WERI-Rb-1 (cell line): ENCODE measurements around the gene PDE7B.

ENCODE experiments used
- DNase-seq: peaks from one replicate; pipeline ENCODE4 v3.0.0-alpha.2; 2020
- H3K27ac ChIP-seq: fragments of 250-450 bp; sonication (Bioruptor Pico); 2 replicates; pipeline ENCODE4 v1.5.1; 2020; ENCODE audit warnings: mild to moderate bottlenecking, moderate library complexity
- H3K27me3 ChIP-seq: fragments of 250-450 bp; sonication (Bioruptor Pico); 2 replicates; pipeline ENCODE4 v1.5.1; 2021; ENCODE audit warnings: mild to moderate bottlenecking, low read depth, moderate library complexity; ENCODE audit not compliant: insufficient read depth, severe bottlenecking
- H3K36me3 ChIP-seq: fragments of 250-450 bp; sonication (Bioruptor Pico); 2 replicates; pipeline ENCODE4 v1.5.1; 2020; ENCODE audit warnings: mild to moderate bottlenecking, moderate library complexity
- H3K4me3 ChIP-seq: 2 replicates; pipeline ENCODE4 v1.5.1; 2011; ENCODE audit warnings: low read depth, mild to moderate bottlenecking, control low read depth, low read length
- H3K9me3 ChIP-seq: fragments of 250-450 bp; sonication (Bioruptor Pico); 2 replicates; pipeline ENCODE4 v1.5.1; 2021; ENCODE audit warnings: mild to moderate bottlenecking, moderate library complexity; ENCODE audit not compliant: severe bottlenecking
- CTCF ChIP-seq: IDR thresholded peaks from 2 replicates; pipeline ENCODE4 v1.5.1; 2011; ENCODE audit warnings: low read depth, mild to moderate bottlenecking, control low read depth, inconsistent platforms, low read length

The PDE7B gene

DNA sequence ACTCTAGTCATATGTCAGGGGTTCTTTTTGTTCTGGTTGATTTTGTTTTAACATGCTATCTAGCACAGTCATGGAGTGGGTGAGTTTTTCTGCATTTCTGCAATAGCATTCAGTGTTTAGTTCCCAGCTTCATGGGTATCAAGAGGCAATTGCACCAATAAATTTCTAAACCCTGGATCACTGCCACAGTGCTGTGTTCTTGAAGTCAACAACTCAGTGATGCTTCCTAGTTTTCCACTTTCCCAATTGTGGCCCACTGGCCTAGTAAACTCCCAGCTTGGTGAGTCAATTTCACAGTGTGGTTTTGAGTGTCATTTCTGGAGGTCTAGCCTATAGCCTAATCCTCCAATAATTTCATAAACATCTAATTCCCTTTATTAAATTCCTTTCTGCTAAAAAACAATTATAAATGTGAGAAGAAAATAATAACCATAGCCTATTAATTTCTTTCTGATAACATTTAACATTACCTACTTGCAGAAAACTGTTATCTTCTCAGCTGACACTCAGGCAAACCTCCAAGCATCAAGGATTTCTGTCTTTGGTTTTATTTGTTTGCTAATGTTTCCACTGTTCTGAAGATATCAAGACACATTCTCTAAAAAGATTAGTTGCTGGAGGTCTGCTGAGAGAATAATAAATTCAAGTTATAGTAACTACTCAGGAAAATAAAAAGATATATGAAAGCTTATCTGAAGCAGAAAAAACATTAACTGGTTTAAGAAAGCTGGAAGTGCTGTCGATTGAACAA, 89.9 kb downstream of the PDE7B start:
- no peak for TF ChIP-seq CTCF
- H3K36me3 ChIP-seq: no peaks in the 10 kb centered on the region
- no peak overlapping the region for H3K4me3 ChIP-seq
- no peak for DNase-seq
- no peak overlapping the region for H3K27ac ChIP-seq
- H3K9me3 ChIP-seq: no peaks in the 10 kb centered on the region
- no peaks in the 10 kb centered on the region for H3K27me3 ChIP-seq

- no peaks in the 10 kb centered on the region for H3K27me3 ChIP-seq
- no peaks in the 10 kb centered on the region for H3K9me3 ChIP-seq
- no peak overlapping the region for H3K27ac ChIP-seq
- no peaks in the 10 kb centered on the region for H3K36me3 ChIP-seq
- peak; percentile 43 for DNase-seq
- TF ChIP-seq CTCF: no peak
- H3K4me3 ChIP-seq: no peak overlapping the region
These were observed 92.6 kb downstream of the PDE7B start for GRCh38 chr6:135944120-135944519.

GRCh38 chr6:135946674-135947073, 95.2 kb downstream of the PDE7B start:
- no peak for DNase-seq
- Histone ChIP-seq H3K4me3 (no peak overlapping the region), H3K9me3 (no peaks in the 10 kb centered on the region), H3K27me3 (no peaks in the 10 kb centered on the region), H3K27ac (no peak overlapping the region), H3K36me3 (no peaks in the 10 kb centered on the region)
- no peak for TF ChIP-seq CTCF

- TF ChIP-seq CTCF: no peak
- Histone ChIP-seq H3K27ac (no peak overlapping the region), H3K36me3 (no peaks in the 10 kb centered on the region), H3K27me3 (no peaks in the 10 kb centered on the region), H3K4me3 (no peak overlapping the region), H3K9me3 (no peaks in the 10 kb centered on the region)
- no peak for DNase-seq
These were observed 99.2 kb downstream of the PDE7B start for GRCh38 chr6:135950669-135951068.

DNA sequence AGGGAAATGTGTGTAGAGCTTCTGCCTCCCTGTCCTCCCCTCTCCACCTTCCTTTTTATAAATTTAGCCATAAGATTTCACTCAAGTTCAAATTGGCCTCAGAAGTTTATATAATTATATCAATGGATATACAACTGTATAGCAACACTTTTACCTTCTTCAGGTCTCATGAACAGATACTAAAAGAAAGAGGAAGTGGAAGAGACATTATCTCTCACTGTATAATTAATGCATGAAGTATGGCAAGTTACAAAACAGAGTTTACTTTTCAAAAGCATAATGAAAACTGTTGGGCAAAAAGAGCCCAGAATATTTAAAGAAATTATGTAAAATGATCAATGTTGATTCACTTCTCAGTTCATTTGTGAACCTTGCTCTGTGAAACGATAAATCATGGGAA, 99.7 kb downstream of the PDE7B start:
- H3K4me3 ChIP-seq: no peak overlapping the region
- H3K27ac ChIP-seq: no peak overlapping the region
- TF ChIP-seq CTCF: no peak
- H3K9me3 ChIP-seq: no peaks in the 10 kb centered on the region
- no peaks in the 10 kb centered on the region for H3K36me3 ChIP-seq
- no peaks in the 10 kb centered on the region for H3K27me3 ChIP-seq
- no peak for DNase-seq

- H3K27me3 ChIP-seq: no peaks in the 10 kb centered on the region
- DNase-seq: no peak
- no peak overlapping the region for H3K4me3 ChIP-seq
- H3K27ac ChIP-seq: no peak overlapping the region
- no peaks in the 10 kb centered on the region for H3K36me3 ChIP-seq
- TF ChIP-seq CTCF: no peak
- H3K9me3 ChIP-seq: no peaks in the 10 kb centered on the region
These were observed 102.3 kb downstream of the PDE7B start for GRCh38 chr6:135953818-135954217.
